H1 (cell line): ENCODE results near the gene C6orf136. TPM values are rescaled to one million over a fixed set of nuclear protein-coding genes. Genes with fewer than 3 reads are reported as not detected.

Experiments used
- CTCF ChIA-PET: fragments of 300-600 bp; sonication (Branson Sonifier 250); formaldehyde crosslinking; loops from one replicate; lab custom pipeline; 2021; ENCODE audit not compliant: partially characterized antibody; lab: Charles Lee
- POLR2A ChIA-PET: fragments of 300-600 bp; sonication (Branson Sonifier 250); formaldehyde crosslinking; loops from one replicate; lab custom pipeline; 2021; ENCODE audit warnings: inconsistent platforms; ENCODE audit not compliant: partially characterized antibody; lab: Charles Lee
- DNase-seq, 2 experiments: peaks; one replicate each; pipeline versions ENCODE4 v3.0.0 to v3.0.0-alpha.2; 2010 to 2022; ENCODE audit warnings: low spot score in 2 of 2, low read depth in 1 of 2, mixed read lengths in 1 of 2
- FAIRE-seq: peaks from 2 replicates; lab custom pipeline; 2011; peaks lifted over from hg19 to GRCh38; lab: Jason Lieb, UNC
- H2AFZ ChIP-seq: 2 replicates; pipeline ENCODE4 v1.8.1; 2012; ENCODE audit warnings: low read length, inconsistent platforms
- H2AK5ac ChIP-seq: 2 replicates; pipeline ENCODE4 v1.6.1; 2013; ENCODE audit warnings: low read depth, low read length
- H2BK120ac ChIP-seq: replicated peaks from 2 replicates; pipeline ENCODE3; 2013; ENCODE audit warnings: low read depth, low read length, inconsistent platforms
- H2BK12ac ChIP-seq: 2 replicates; pipeline ENCODE4 v1.6.1; 2013; ENCODE audit warnings: low read depth, low read length
- H2BK15ac ChIP-seq: 2 replicates; pipeline ENCODE4 v1.6.1; 2013; ENCODE audit warnings: low read length
- H2BK20ac ChIP-seq: 2 replicates; pipeline ENCODE4 v1.6.1; 2013; ENCODE audit warnings: low read length
- H2BK5ac ChIP-seq: 2 replicates; pipeline ENCODE4 v1.6.1; 2013; ENCODE audit warnings: low read depth, low read length
- H3K14ac ChIP-seq: 2 replicates; pipeline ENCODE4 v1.6.1; 2013; ENCODE audit warnings: inconsistent platforms; ENCODE audit not compliant: insufficient read length
- H3K18ac ChIP-seq: 2 replicates; pipeline ENCODE4 v1.6.1; 2013; ENCODE audit warnings: low read length; ENCODE audit errors: extremely low read depth
- H3K23ac ChIP-seq: 2 replicates; pipeline ENCODE4 v1.6.1; 2013; ENCODE audit warnings: inconsistent platforms; ENCODE audit not compliant: insufficient read length
- H3K23me2 ChIP-seq: 2 replicates; pipeline ENCODE4 v1.6.1; 2013; ENCODE audit warnings: low read depth, low read length
- H3K27ac ChIP-seq: 2 replicates; pipeline ENCODE4 v1.6.1; 2011; ENCODE audit warnings: low read depth, low read length, inconsistent platforms
- H3K27me3 ChIP-seq, 4 experiments: replicated peaks in 1 of 4; 1 replicate in 1 of 4; 2 replicates in 3 of 4; pipeline versions ENCODE4 v1.6.1 to v1.8.1; 2011 to 2013; ENCODE audit warnings: low read length in 3 of 4, mild to moderate bottlenecking in 3 of 4, inconsistent platforms in 2 of 4, mixed read lengths in 2 of 4, moderate library complexity in 1 of 4; ENCODE audit not compliant: control insufficient read depth in 3 of 4, insufficient read depth in 3 of 4; ENCODE audit errors: extremely low read depth in 1 of 4
- H3K36me3 ChIP-seq, 4 experiments: 2 replicates each; pipeline versions ENCODE4 v1.6.1 to v1.8.1; 2011 to 2013; ENCODE audit warnings: mild to moderate bottlenecking in 4 of 4, low read length in 3 of 4, moderate library complexity in 2 of 4, control low read depth in 1 of 4, inconsistent platforms in 1 of 4; ENCODE audit not compliant: insufficient read depth in 4 of 4, control insufficient read depth in 2 of 4
- H3K4ac ChIP-seq: replicated peaks from 2 replicates; pipeline ENCODE3; 2013; ENCODE audit warnings: low read length, low read depth, mixed read lengths, inconsistent platforms; ENCODE audit not compliant: insufficient read length
- H3K4me1 ChIP-seq, 4 experiments: replicated peaks in 1 of 4; 1 replicate in 1 of 4; 2 replicates in 3 of 4; pipeline versions ENCODE4 v1.6.1 to v1.8.1; 2011 to 2013; ENCODE audit warnings: low read length in 3 of 4, inconsistent platforms in 2 of 4, mixed read lengths in 1 of 4; ENCODE audit not compliant: insufficient read depth in 4 of 4, control insufficient read depth in 3 of 4
- H3K4me2 ChIP-seq, 2 experiments: 2 replicates each; pipeline versions ENCODE4 v1.6.1 to v1.8.1; 2011 to 2013; ENCODE audit warnings: low read depth in 2 of 2, low read length in 2 of 2, control low read depth in 1 of 2, inconsistent platforms in 1 of 2, mild to moderate bottlenecking in 1 of 2; ENCODE audit not compliant: insufficient read depth in 1 of 2
- H3K4me3 ChIP-seq, 4 experiments: fragments of 200-600, 300-600 bp in 1 of 4; sonication (generic), shearing (Covaris generic), sonication (Bioruptor Twin) in 1 of 4; 2 replicates each; pipeline versions ENCODE4 v1.5.1 to v1.8.1; 2011 to 2016; ENCODE audit warnings: low read length in 4 of 4, low read depth in 3 of 4, control low read depth in 2 of 4, inconsistent platforms in 2 of 4, mild to moderate bottlenecking in 2 of 4, mixed read lengths in 1 of 4, moderate library complexity in 1 of 4; ENCODE audit not compliant: insufficient read depth in 2 of 4; ENCODE audit errors: extremely low read depth in 1 of 4
- H3K56ac ChIP-seq: replicated peaks from 2 replicates; pipeline ENCODE3; 2013; ENCODE audit warnings: low read depth, mild to moderate bottlenecking, mixed read lengths, low read length, inconsistent platforms; ENCODE audit not compliant: insufficient read length
- H3K79me1 ChIP-seq: 2 replicates; pipeline ENCODE4 v1.6.1; 2013; ENCODE audit warnings: low read depth, low read length, control low read depth
- H3K79me2 ChIP-seq, 2 experiments: 2 replicates each; pipeline versions ENCODE4 v1.6.1 to v1.8.1; 2012 to 2013; ENCODE audit warnings: low read length in 2 of 2, mild to moderate bottlenecking in 2 of 2, inconsistent platforms in 1 of 2; ENCODE audit not compliant: insufficient read depth in 2 of 2, control insufficient read depth in 1 of 2
- H3K9ac ChIP-seq, 4 experiments: replicated peaks in 1 of 4; 1 replicate in 1 of 4; 2 replicates in 3 of 4; pipeline versions ENCODE4 v1.6.1 to v1.8.1; 2011 to 2013; ENCODE audit warnings: low read depth in 3 of 4, low read length in 3 of 4, control low read depth in 2 of 4, mild to moderate bottlenecking in 2 of 4, moderate library complexity in 2 of 4, inconsistent platforms in 1 of 4; ENCODE audit errors: extremely low read depth in 1 of 4
- H3K9me3 ChIP-seq, 2 experiments: 2 replicates each; pipeline versions ENCODE4 v1.6.1 to v1.8.1; 2012 to 2013; ENCODE audit warnings: mild to moderate bottlenecking in 2 of 2, moderate library complexity in 2 of 2, control low read depth in 1 of 2, inconsistent platforms in 1 of 2, low read depth in 1 of 2, low read length in 1 of 2, mixed read lengths in 1 of 2; ENCODE audit not compliant: insufficient read depth in 2 of 2
- H4K20me1 ChIP-seq, 2 experiments: replicated peaks in 1 of 2; 2 replicates each; pipeline versions ENCODE3 to v1.8.1; 2011 to 2013; ENCODE audit warnings: inconsistent platforms in 2 of 2, low read length in 2 of 2, mild to moderate bottlenecking in 1 of 2; ENCODE audit not compliant: insufficient read depth in 2 of 2, control insufficient read depth in 1 of 2
- H4K5ac ChIP-seq: 2 replicates; pipeline ENCODE4 v1.6.1; 2013; ENCODE audit warnings: low read length, low read depth, mixed read lengths, inconsistent platforms; ENCODE audit not compliant: insufficient read length
- H4K8ac ChIP-seq: 2 replicates; pipeline ENCODE4 v1.8.0; 2013; ENCODE audit warnings: mild to moderate bottlenecking, moderate library complexity, low read length, inconsistent platforms; ENCODE audit not compliant: insufficient read depth; ENCODE audit errors: extremely low read depth
- H4K91ac ChIP-seq: replicated peaks from 2 replicates; pipeline ENCODE3; 2013; ENCODE audit warnings: low read length, mixed read lengths, inconsistent platforms; ENCODE audit not compliant: insufficient read length
- CREB1 ChIP-seq: IDR thresholded peaks from 2 replicates; pipeline ENCODE4 v1.6.1; 2012; ENCODE audit warnings: inconsistent platforms
- EZH2 ChIP-seq: fragments of 200-600 bp; sonication (generic); IDR thresholded peaks from 2 replicates; pipeline ENCODE4 v1.7.1; 2012; ENCODE audit warnings: low read depth, mild to moderate bottlenecking, moderate library complexity, low read length, inconsistent platforms; ENCODE audit not compliant: severe bottlenecking
- HDAC2 ChIP-seq, 2 experiments: fragments of 300-600 bp in 1 of 2; sonication (generic) in 1 of 2; IDR thresholded peaks; 2 replicates each; pipeline ENCODE4 v1.6.1; 2011 to 2012; ENCODE audit warnings: low read depth in 2 of 2, low read length in 2 of 2, mild to moderate bottlenecking in 2 of 2, moderate library complexity in 2 of 2, borderline replicate concordance in 1 of 2, inconsistent platforms in 1 of 2
- JUND ChIP-seq: IDR thresholded peaks from 2 replicates; pipeline ENCODE4 v1.6.1; 2011; ENCODE audit warnings: mild to moderate bottlenecking, improper control_type of control experiment, low read length
- KDM5A ChIP-seq: fragments of 200-600 bp; IDR thresholded peaks from 2 replicates; pipeline ENCODE4 v1.7.1; 2012; ENCODE audit warnings: mild to moderate bottlenecking, low read length, inconsistent platforms, mixed read lengths
- POU5F1 ChIP-seq: IDR thresholded peaks from 2 replicates; pipeline ENCODE4 v1.6.1; 2011; ENCODE audit warnings: low read depth, mild to moderate bottlenecking, low read length, moderate library complexity
- RNF2 ChIP-seq: fragments of 200-900, 300-1000 bp; sonication (generic); IDR thresholded peaks from 2 replicates; pipeline ENCODE4 v1.7.1; 2016; ENCODE audit warnings: borderline replicate concordance, low read depth, mild to moderate bottlenecking, antibody characterized with exemption, low read length; ENCODE audit not compliant: poor library complexity, severe bottlenecking; ENCODE audit errors: missing control alignments
- TAF7 ChIP-seq: optimal IDR thresholded peaks from 2 replicates; pipeline ENCODE3; 2011; ENCODE audit warnings: low read depth, mild to moderate bottlenecking, inconsistent platforms, low read length, moderate library complexity, borderline replicate concordance
- TBP ChIP-seq: IDR thresholded peaks from 2 replicates; pipeline ENCODE4 v1.6.1; 2011; ENCODE audit warnings: low read depth, low read length, improper control_type of control experiment
- TEAD4 ChIP-seq: IDR thresholded peaks from 2 replicates; pipeline ENCODE4 v1.6.1; 2012; ENCODE audit warnings: low read depth, low read length, inconsistent platforms, mixed read lengths
- WGBS, 2 experiments: shearing (Covaris generic) in 1 of 2; methylation state at CpG; one replicate each; pipeline versions ENCODE4 v1.1.6 to v1.1.7; 2013 to 2015; ENCODE audit warnings: low lambda C conversion rate in 2 of 2, mixed read lengths in 2 of 2, inconsistent platforms in 1 of 2, low coverage in 1 of 2, missing lambda C conversion rate in 1 of 2; ENCODE audit not compliant: insufficient replicate concordance in 2 of 2, insufficient coverage in 1 of 2, insufficient read length in 1 of 2; ENCODE audit errors: extremely low coverage in 1 of 2, missing lambda C conversion rate in 1 of 2; 5-methylcytosine and 5-hydroxymethylcytosine counted together
- polyA plus RNA-seq, 7 experiments: library from polyadenylated mRNA; depleted of rRNA in 3 of 7; stranded (reverse) in 5 of 7; unstranded in 2 of 7; fragments of >200 nt in 5 of 7; fragments of 200-250 nt in 2 of 7; gene quantifications; 1 replicate in 5 of 7; 2 replicates in 1 of 7; 4 replicates in 1 of 7; pipeline versions ENCODE4 v1.2.1 to v1.2.3, GENCODE V29; 2011 to 2013; ENCODE audit warnings: missing spikeins in 2 of 7, mixed read lengths in 2 of 7
- total RNA-seq: library from RNA; stranded (reverse); fragmentation: NEBNext Ultra II Directional; extraction: Animal tissue kit (Norgen Biotek cat#: 25700); gene quantifications from 2 replicates; pipeline ENCODE4 v1.2.1, GENCODE V29; 2021
- TF ChIP-seq, protein P1 (sequence below): IDR thresholded peaks from 2 replicates; pipeline ENCODE4 v1.6.1; 2012; ENCODE audit warnings: inconsistent platforms

The C6orf136 gene
- total and polyA plus RNA-seq, 2 of the 8 experiments (the other 6 are each of a cell fraction or from before 2014, with no cell fraction given), result 20.8 to 23.1 TPM

DNA sequence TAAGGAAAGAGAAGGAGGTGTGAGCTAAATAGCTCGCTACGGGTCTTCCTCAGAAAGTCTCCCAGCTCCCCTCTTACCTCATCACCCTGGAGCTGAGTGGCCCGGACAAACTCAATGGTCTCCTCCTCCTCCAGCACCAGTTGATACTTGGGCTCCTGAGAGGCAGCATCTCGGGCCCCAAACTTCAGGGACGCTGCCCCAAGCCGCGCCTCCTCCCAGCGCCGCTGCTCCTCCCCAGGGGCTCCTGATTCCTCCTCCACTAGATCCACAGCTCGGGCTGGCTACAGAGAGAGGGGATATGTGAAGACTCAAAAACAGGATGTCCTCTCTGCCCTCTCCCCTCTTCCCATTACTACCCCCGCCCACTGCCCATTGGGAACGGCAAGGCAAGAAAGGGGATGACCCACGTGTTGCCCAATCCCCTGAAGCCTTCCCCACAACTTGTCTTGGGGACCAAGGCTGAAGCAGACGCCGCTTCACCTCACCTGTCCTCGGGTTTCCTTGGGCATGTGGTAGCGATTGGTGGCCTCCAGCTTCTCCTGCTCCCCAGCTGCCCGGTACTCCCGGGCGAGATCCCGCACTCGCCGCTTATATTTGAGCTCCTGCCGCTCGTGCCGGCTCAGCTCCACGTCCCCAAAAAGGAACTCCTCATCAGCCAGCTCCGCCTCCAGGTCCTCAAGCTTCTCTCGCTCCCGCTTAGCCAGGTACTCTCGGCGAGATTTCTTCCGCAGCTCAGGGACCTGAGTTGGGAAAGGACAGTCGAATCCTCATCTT lies 18.2 kb downstream of the C6orf136 start:
- no peak for DNase-seq
- Histone ChIP-seq H3K4me1 (no peaks in the 10 kb centered on the region), H2BK20ac (no peak overlapping the region), H4K8ac (0 out of 2 replicates have a peak overlapping the region, but pooled peaks have one; percentile 57), H3K4me2 (no peak overlapping the region), H3K36me3 (peaks cover 14 to 42% (median 35%) of the 10 kb centered on the region in 4 experiments), H2AK5ac (no peak overlapping the region), H3K27ac (no peak overlapping the region), H3K9me3 (no peaks in the 10 kb centered on the region), H4K91ac (no peak overlapping the region), H3K79me2 (no peaks in the 10 kb centered on the region), H4K20me1 (no peaks in the 10 kb centered on the region), H2AFZ (no peak overlapping the region), H3K79me1 (no peaks in the 10 kb centered on the region), H3K14ac (no peak overlapping the region), H2BK12ac (no peak overlapping the region), H2BK120ac (no peak overlapping the region), H3K4me3 (no peak overlapping the region), H2BK5ac (no peak overlapping the region), H4K5ac (no peak overlapping the region), H3K9ac (no peak overlapping the region), H3K27me3 (no peaks in the 10 kb centered on the region), H3K4ac (no peak overlapping the region), H3K23me2 (no peaks in the 10 kb centered on the region), H2BK15ac (no peak overlapping the region), H3K56ac (no peak overlapping the region), H3K23ac (no peak overlapping the region), H3K18ac (no peak overlapping the region)
- ChIA-PET CTCF (interaction anchor here (0.6 to 1.8 kb wide), 10 partner anchors 7 to 422 kb away, joined by 3 to 7 read pairs (median 4); partner anchors contain the start of gene DHX16), POLR2A (interaction anchor here (0.6 to 8.1 kb wide), 12 partner anchors 12 to 1722 kb away, joined by 3 to 50 read pairs (median 3); partner anchors contain the start of genes ATAT1 and FLOT1)
- no peak for FAIRE-seq
- WGBS, 2 experiments, result 95% methylated on average over 32 of the region's 34 CpGs; no CpG with 5 or more reads in 1 of the 2 experiments
- TF ChIP-seq RNF2 (no peak), KDM5A (no peak), TEAD4 (no peak), CREB1 (no peak), HDAC2 (IDR thresholded peaks at IDR 0.05; ENCODE audit: borderline replicate concordance in 1 of 2, low read depth in 2 of 2, low read length in 2 of 2) (no peak), JUND (no peak), TBP (no peak), EZH2 (no peak), TAF7 (no peak), POU5F1 (no peak)
- TF ChIP-seq, protein P1, sequence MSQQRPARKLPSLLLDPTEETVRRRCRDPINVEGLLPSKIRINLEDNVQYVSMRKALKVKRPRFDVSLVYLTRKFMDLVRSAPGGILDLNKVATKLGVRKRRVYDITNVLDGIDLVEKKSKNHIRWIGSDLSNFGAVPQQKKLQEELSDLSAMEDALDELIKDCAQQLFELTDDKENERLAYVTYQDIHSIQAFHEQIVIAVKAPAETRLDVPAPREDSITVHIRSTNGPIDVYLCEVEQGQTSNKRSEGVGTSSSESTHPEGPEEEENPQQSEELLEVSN, result no peak
